ENCODE results near the gene TTC1. TPM values are rescaled to one million over a fixed set of nuclear protein-coding genes. Genes with fewer than 3 reads are reported as not detected.

Gene TTC1
- polyA plus RNA-seq, 1 of the 3 experiments (the other 2 are of a cell fraction) = 37.0 TPM

DNA sequence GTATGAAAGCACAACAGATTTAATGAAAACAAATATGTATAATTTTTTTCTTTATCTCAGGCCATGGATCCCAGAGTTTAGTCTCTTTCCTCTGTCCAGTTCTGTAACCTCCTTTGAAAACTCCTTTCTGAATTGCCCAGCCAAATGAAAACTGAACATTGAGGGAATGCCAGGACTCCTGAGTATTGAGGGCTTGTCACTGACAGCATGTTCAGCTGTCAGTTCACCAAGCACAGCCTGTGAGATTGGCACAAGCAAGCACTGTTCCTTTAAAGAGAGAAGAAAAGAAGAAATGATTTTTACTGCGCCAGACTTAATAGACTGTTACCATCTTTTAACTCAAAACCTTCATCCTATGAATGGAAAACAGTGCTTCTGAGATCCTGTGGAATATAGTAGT lies 27.3 kb downstream of the TTC1 start:
- WGBS (ENCODE audit: low lambda C conversion rate) = 89% methylated on average over 1 of the region's 1 CpG
- H4K20me1 ChIP-seq (ENCODE audit: insufficient read depth) = no peaks in the 10 kb centered on the region
- no peak overlapping the region for H3K27ac ChIP-seq (ENCODE audit: low read depth in 2 of 2, low read length in 1 of 2)
- no peak for DNase-seq
- no peaks in the 10 kb centered on the region for H3F3A ChIP-seq (replicated peaks; ENCODE audit: insufficient read depth)
- H3K27me3 ChIP-seq (ENCODE audit: insufficient read depth) = no peaks in the 10 kb centered on the region
- H3K4me1 ChIP-seq (ENCODE audit: control insufficient read depth in 1 of 2, insufficient read depth in 2 of 2, low read depth in 1 of 2, low read length in 1 of 2) = no peaks in the 10 kb centered on the region; a peak in 1 of 4 replicates
- H3K4me3 ChIP-seq (ENCODE audit: low read depth in 2 of 2, low read length in 1 of 2) = no peak overlapping the region
- H3K9ac ChIP-seq = no peak overlapping the region
- H3K79me2 ChIP-seq (ENCODE audit: insufficient read depth) = peaks cover 12% of the 10 kb centered on the region; the same call in 1 of the 2 replicates
- POLR2A ChIA-PET = no interaction called here
- H2AFZ ChIP-seq (ENCODE audit: low read depth) = no peak overlapping the region
- CTCF ChIA-PET = interaction anchor here (1.1 to 2.9 kb wide), 2 partner anchors 14 to 15 kb away, joined by 5 to 22 read pairs; no protein-coding TSS in a partner anchor
- TF ChIP-seq GABPA (IDR thresholded peaks at IDR 0.05; ENCODE audit: low read depth) (no peak), YY1 (IDR thresholded peaks at IDR 0.05; ENCODE audit: low read depth) (no peak), RCOR1 (IDR thresholded peaks at IDR 0.05; ENCODE audit: low read length) (no peak), NFIC (IDR thresholded peaks at IDR 0.05; ENCODE audit: borderline replicate concordance) (no peak), TCF12 (IDR thresholded peaks at IDR 0.05) (no peak), TEAD4 (IDR thresholded peaks at IDR 0.05; ENCODE audit: borderline replicate concordance, insufficient read depth) (no peak), NRF1 (IDR thresholded peaks at IDR 0.05; ENCODE audit: low read depth, low read length) (no peak), RXRA (IDR thresholded peaks at IDR 0.05; ENCODE audit: borderline replicate concordance, low read depth) (no peak), SMC3 (IDR thresholded peaks at IDR 0.05; ENCODE audit: low read depth, low read length) (no peak), RFX5 (IDR thresholded peaks at IDR 0.05; ENCODE audit: low read length) (no peak), POLR2AphosphoS5 (IDR thresholded peaks at IDR 0.05; ENCODE audit: low read depth, low read length) (no peak), EZH2phosphoT487 (IDR thresholded peaks at IDR 0.05; ENCODE audit: borderline replicate concordance, low read depth) (no peak)
- TF ChIP-seq, protein P1, sequence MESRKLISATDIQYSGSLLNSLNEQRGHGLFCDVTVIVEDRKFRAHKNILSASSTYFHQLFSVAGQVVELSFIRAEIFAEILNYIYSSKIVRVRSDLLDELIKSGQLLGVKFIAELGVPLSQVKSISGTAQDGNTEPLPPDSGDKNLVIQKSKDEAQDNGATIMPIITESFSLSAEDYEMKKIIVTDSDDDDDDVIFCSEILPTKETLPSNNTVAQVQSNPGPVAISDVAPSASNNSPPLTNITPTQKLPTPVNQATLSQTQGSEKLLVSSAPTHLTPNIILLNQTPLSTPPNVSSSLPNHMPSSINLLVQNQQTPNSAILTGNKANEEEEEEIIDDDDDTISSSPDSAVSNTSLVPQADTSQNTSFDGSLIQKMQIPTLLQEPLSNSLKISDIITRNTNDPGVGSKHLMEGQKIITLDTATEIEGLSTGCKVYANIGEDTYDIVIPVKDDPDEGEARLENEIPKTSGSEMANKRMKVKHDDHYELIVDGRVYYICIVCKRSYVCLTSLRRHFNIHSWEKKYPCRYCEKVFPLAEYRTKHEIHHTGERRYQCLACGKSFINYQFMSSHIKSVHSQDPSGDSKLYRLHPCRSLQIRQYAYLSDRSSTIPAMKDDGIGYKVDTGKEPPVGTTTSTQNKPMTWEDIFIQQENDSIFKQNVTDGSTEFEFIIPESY (IDR thresholded peaks at IDR 0.05; ENCODE audit: borderline replicate concordance, low read depth) = no peak
- TF ChIP-seq, protein P2, sequence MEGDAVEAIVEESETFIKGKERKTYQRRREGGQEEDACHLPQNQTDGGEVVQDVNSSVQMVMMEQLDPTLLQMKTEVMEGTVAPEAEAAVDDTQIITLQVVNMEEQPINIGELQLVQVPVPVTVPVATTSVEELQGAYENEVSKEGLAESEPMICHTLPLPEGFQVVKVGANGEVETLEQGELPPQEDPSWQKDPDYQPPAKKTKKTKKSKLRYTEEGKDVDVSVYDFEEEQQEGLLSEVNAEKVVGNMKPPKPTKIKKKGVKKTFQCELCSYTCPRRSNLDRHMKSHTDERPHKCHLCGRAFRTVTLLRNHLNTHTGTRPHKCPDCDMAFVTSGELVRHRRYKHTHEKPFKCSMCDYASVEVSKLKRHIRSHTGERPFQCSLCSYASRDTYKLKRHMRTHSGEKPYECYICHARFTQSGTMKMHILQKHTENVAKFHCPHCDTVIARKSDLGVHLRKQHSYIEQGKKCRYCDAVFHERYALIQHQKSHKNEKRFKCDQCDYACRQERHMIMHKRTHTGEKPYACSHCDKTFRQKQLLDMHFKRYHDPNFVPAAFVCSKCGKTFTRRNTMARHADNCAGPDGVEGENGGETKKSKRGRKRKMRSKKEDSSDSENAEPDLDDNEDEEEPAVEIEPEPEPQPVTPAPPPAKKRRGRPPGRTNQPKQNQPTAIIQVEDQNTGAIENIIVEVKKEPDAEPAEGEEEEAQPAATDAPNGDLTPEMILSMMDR (IDR thresholded peaks at IDR 0.05) = no peak
- TF ChIP-seq, protein P3, sequence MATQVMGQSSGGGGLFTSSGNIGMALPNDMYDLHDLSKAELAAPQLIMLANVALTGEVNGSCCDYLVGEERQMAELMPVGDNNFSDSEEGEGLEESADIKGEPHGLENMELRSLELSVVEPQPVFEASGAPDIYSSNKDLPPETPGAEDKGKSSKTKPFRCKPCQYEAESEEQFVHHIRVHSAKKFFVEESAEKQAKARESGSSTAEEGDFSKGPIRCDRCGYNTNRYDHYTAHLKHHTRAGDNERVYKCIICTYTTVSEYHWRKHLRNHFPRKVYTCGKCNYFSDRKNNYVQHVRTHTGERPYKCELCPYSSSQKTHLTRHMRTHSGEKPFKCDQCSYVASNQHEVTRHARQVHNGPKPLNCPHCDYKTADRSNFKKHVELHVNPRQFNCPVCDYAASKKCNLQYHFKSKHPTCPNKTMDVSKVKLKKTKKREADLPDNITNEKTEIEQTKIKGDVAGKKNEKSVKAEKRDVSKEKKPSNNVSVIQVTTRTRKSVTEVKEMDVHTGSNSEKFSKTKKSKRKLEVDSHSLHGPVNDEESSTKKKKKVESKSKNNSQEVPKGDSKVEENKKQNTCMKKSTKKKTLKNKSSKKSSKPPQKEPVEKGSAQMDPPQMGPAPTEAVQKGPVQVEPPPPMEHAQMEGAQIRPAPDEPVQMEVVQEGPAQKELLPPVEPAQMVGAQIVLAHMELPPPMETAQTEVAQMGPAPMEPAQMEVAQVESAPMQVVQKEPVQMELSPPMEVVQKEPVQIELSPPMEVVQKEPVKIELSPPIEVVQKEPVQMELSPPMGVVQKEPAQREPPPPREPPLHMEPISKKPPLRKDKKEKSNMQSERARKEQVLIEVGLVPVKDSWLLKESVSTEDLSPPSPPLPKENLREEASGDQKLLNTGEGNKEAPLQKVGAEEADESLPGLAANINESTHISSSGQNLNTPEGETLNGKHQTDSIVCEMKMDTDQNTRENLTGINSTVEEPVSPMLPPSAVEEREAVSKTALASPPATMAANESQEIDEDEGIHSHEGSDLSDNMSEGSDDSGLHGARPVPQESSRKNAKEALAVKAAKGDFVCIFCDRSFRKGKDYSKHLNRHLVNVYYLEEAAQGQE (IDR thresholded peaks at IDR 0.05; ENCODE audit: low read depth, low read length) = no peak
- TF ChIP-seq, protein P4, sequence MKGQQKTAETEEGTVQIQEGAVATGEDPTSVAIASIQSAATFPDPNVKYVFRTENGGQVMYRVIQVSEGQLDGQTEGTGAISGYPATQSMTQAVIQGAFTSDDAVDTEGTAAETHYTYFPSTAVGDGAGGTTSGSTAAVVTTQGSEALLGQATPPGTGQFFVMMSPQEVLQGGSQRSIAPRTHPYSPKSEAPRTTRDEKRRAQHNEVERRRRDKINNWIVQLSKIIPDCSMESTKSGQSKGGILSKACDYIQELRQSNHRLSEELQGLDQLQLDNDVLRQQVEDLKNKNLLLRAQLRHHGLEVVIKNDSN (IDR thresholded peaks at IDR 0.05; ENCODE audit: borderline replicate concordance, low read depth) = no peak
- TF ChIP-seq, protein P5, sequence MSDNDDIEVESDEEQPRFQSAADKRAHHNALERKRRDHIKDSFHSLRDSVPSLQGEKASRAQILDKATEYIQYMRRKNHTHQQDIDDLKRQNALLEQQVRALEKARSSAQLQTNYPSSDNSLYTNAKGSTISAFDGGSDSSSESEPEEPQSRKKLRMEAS (IDR thresholded peaks at IDR 0.05; ENCODE audit: low read depth) = no peak
- TF ChIP-seq, protein P6, sequence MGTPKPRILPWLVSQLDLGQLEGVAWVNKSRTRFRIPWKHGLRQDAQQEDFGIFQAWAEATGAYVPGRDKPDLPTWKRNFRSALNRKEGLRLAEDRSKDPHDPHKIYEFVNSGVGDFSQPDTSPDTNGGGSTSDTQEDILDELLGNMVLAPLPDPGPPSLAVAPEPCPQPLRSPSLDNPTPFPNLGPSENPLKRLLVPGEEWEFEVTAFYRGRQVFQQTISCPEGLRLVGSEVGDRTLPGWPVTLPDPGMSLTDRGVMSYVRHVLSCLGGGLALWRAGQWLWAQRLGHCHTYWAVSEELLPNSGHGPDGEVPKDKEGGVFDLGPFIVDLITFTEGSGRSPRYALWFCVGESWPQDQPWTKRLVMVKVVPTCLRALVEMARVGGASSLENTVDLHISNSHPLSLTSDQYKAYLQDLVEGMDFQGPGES (IDR thresholded peaks at IDR 0.05; ENCODE audit: low read depth, low read length) = no peak
- H3K36me3 ChIP-seq (replicated peaks in 1 of 2; ENCODE audit: control insufficient read depth in 1 of 2, insufficient read depth in 2 of 2, low read length in 1 of 2) = peaks cover 54 to 60% of the 10 kb centered on the region in 2 experiments
- H3K4me2 ChIP-seq = no peak overlapping the region
- no peaks in the 10 kb centered on the region for H3K9me2 ChIP-seq
- H3K9me3 ChIP-seq = no peaks in the 10 kb centered on the region

Measured in SK-N-SH (cell line).